B cell (primary cell): ENCODE results near the gene MSL3. TPM values are rescaled to one million over a fixed set of nuclear protein-coding genes. Genes with fewer than 3 reads are reported as not detected.

ENCODE experiments used
- ATAC-seq: fragments of 200-7000 bp; cut with Tn5 transposase; one replicate; pipeline ENCODE4 v1.10.0; 2021; ENCODE audit warnings: low read depth, mild to moderate bottlenecking, moderate number of reproducible peaks, moderate library complexity
- CTCF ChIA-PET: fragments of 350-600 bp; sonication (Branson Sonifier 250); formaldehyde crosslinking; loops from one replicate; lab custom pipeline; 2021; ENCODE audit warnings: antibody characterized with exemption, inconsistent platforms; lab: Charles Lee
- POLR2A ChIA-PET: fragments of 350-600 bp; sonication (Branson Sonifier 250); formaldehyde crosslinking; loops from one replicate; lab custom pipeline; 2021; ENCODE audit warnings: antibody characterized with exemption; lab: Charles Lee
- DNase-seq: peaks from one replicate; pipeline ENCODE4 v3.0.0; 2013
- H2AFZ ChIP-seq: 2 replicates; pipeline ENCODE4 v1.6.1; 2012; ENCODE audit warnings: mild to moderate bottlenecking, low read depth, low read length; ENCODE audit not compliant: insufficient read depth, poor library complexity, severe bottlenecking
- H3K27ac ChIP-seq, 2 donors: 1 replicate in 1 of 2; 2 replicates in 1 of 2; pipeline ENCODE4 v1.5.1; 2012 to 2013; ENCODE audit warnings: low read length in 2 of 2, mild to moderate bottlenecking in 2 of 2, moderate library complexity in 1 of 2
- H3K27me3 ChIP-seq, 4 experiments: fragments of 200-600 bp in 1 of 4; sonication (generic) in 1 of 4; replicated peaks in 1 of 4; 1 replicate in 2 of 4; 2 replicates in 2 of 4; pipeline versions ENCODE4 v1.6.1 to v1.7.0; 2013 to 2016; ENCODE audit warnings: low read length in 3 of 4, mild to moderate bottlenecking in 2 of 4, mixed read lengths in 1 of 4, moderate library complexity in 1 of 4; ENCODE audit not compliant: insufficient read depth in 4 of 4, control insufficient read depth in 3 of 4; ENCODE audit errors: control extremely low read depth in 1 of 4
- H3K36me3 ChIP-seq, 2 experiments: replicated peaks in 1 of 2; 1 replicate in 1 of 2; 2 replicates in 1 of 2; pipeline versions ENCODE4 v1.6.1 to v1.7.1; 2013; ENCODE audit warnings: low read length in 1 of 2; ENCODE audit not compliant: insufficient read depth in 2 of 2, control insufficient read depth in 1 of 2; ENCODE audit errors: control extremely low read depth in 1 of 2, extremely low read depth in 1 of 2
- H3K4me1 ChIP-seq, 2 donors: fragments of 200-600 bp in 1 of 2; sonication (generic) in 1 of 2; 1 replicate in 1 of 2; 2 replicates in 1 of 2; pipeline versions ENCODE4 v1.5.1 to v1.6.1; 2013 to 2017; ENCODE audit warnings: low read length in 2 of 2; ENCODE audit not compliant: control insufficient read depth in 2 of 2, insufficient read depth in 2 of 2
- H3K4me2 ChIP-seq: replicated peaks from 2 replicates; pipeline ENCODE3; 2012; ENCODE audit warnings: mild to moderate bottlenecking, low read depth, low read length; ENCODE audit not compliant: poor library complexity, severe bottlenecking
- H3K4me3 ChIP-seq, 5 experiments: fragments of 200-600 bp in 1 of 5; sonication (generic) in 1 of 5; 1 replicate in 3 of 5; 2 replicates in 2 of 5; pipeline versions ENCODE4 v1.5.1 to v1.7.0; 2011 to 2016; ENCODE audit warnings: low read length in 4 of 5, mild to moderate bottlenecking in 4 of 5, low read depth in 2 of 5, control low read depth in 1 of 5, moderate library complexity in 1 of 5; ENCODE audit not compliant: insufficient read depth in 1 of 5; ENCODE audit errors: control extremely low read depth in 1 of 5, extremely low read depth in 1 of 5
- H3K79me2 ChIP-seq: fragments of 200-600 bp; sonication (generic); one replicate; pipeline ENCODE4 v1.6.0; 2016; ENCODE audit warnings: low read length; ENCODE audit not compliant: control insufficient read depth, insufficient read depth
- H3K9ac ChIP-seq: fragments of 200-600 bp; sonication (generic); 2 replicates; pipeline ENCODE4 v1.6.1; 2017; ENCODE audit warnings: mild to moderate bottlenecking, low read length, moderate library complexity
- H3K9me3 ChIP-seq, 3 donors: one replicate each; pipeline versions ENCODE4 v1.6.1 to v1.7.1; 2013; ENCODE audit warnings: low read length in 2 of 3; ENCODE audit not compliant: control insufficient read depth in 2 of 3, insufficient read depth in 1 of 3; ENCODE audit errors: control extremely low read depth in 1 of 3
- H4K20me1 ChIP-seq: 2 replicates; pipeline ENCODE4 v1.6.0; 2012; ENCODE audit warnings: mild to moderate bottlenecking, low read length; ENCODE audit not compliant: insufficient read depth, control insufficient read depth, poor library complexity, severe bottlenecking
- H3K27ac Mint-ChIP-seq: one replicate; pipeline ENCODE4 v1.8.0; 2021; ENCODE audit warnings: mixed read lengths
- H3K27me3 Mint-ChIP-seq: one replicate; pipeline ENCODE4 v1.8.0; 2021; ENCODE audit warnings: mixed read lengths
- H3K4me1 Mint-ChIP-seq: one replicate; pipeline ENCODE4 v1.8.0; 2021; ENCODE audit warnings: mixed read lengths
- H3K4me3 Mint-ChIP-seq: one replicate; pipeline ENCODE4 v1.8.0; 2021; ENCODE audit warnings: mixed read lengths
- H3K9me3 Mint-ChIP-seq: one replicate; pipeline ENCODE4 v1.8.0; 2022; ENCODE audit warnings: mixed read lengths; ENCODE audit not compliant: insufficient read depth
- CTCF ChIP-seq: fragments of 200-600 bp; IDR thresholded peaks from one replicate; pipeline ENCODE4 v1.8.0; 2022; ENCODE audit warnings: antibody characterized with exemption, mild to moderate bottlenecking
- EZH2 ChIP-seq: IDR thresholded peaks from 2 replicates; pipeline ENCODE4 v1.6.1; 2012; ENCODE audit warnings: borderline replicate concordance, low read depth, mild to moderate bottlenecking, moderate library complexity, low read length; ENCODE audit not compliant: insufficient read depth, poor library complexity, severe bottlenecking
- WGBS: methylation state at CpG from one replicate; pipeline ENCODE4 v1.1.5; 2013; ENCODE audit warnings: missing lambda C conversion rate; ENCODE audit not compliant: insufficient coverage; 5-methylcytosine and 5-hydroxymethylcytosine counted together
- intact Hi-C: fragments of 100-400 bp; cut with micrococcal nuclease; formaldehyde crosslinking; loops from one replicate; pipeline ENCODE4 v1.10.0; 2022
- polyA plus RNA-seq: library from polyadenylated mRNA; depleted of rRNA; stranded (reverse); fragments of >200 nt; gene quantifications from 2 replicates; pipeline ENCODE4 v1.2.3, GENCODE V29; 2012
- total RNA-seq, 2 donors: library from RNA; stranded (reverse); fragments of 120-200 nt in 1 of 2; gene quantifications; 1 replicate in 1 of 2; 2 replicates in 1 of 2; pipeline versions ENCODE4 v1.2.3 to v1.2.4, GENCODE V29; 2013 to 2022

MSL3 gene
- total and polyA plus RNA-seq, 2 donors (not counting 1 experiment from before 2014, with no cell fraction given), result 76.3 to 88.7 TPM

- H3K4me1 Mint-ChIP-seq, result no peaks in the 10 kb centered on the region
- H3K4me3 Mint-ChIP-seq, result no peak overlapping the region
- ATAC-seq (no peak), DNase-seq (no peak)
- peaks cover 0 to 24% of the 10 kb centered on the region in 2 experiments for H3K36me3 ChIP-seq
- CTCF ChIA-PET, result interaction anchor here (1.3 to 1.9 kb wide), 2 partner anchors 8 to 9 kb away, joined by 3 to 7 read pairs; no protein-coding TSS in a partner anchor
- H3K4me3 ChIP-seq, result no peak overlapping the region
- 100% methylated on average over 1 of the region's 4 CpGs for WGBS
- no peaks in the 10 kb centered on the region for H3K27me3 ChIP-seq
- no peak overlapping the region for H3K4me2 ChIP-seq
- no peak overlapping the region for H3K9ac ChIP-seq
- H3K9me3 Mint-ChIP-seq, result no peaks in the 10 kb centered on the region
- H4K20me1 ChIP-seq, result no peaks in the 10 kb centered on the region
- H3K27me3 Mint-ChIP-seq, result no peaks in the 10 kb centered on the region
- intact Hi-C loops, result no loop called here
- H3K27ac ChIP-seq, result no peak overlapping the region
- TF ChIP-seq CTCF (no peak), EZH2 (no peak)
- H2AFZ ChIP-seq, result no peak overlapping the region
- H3K9me3 ChIP-seq, result no peaks in the 10 kb centered on the region
- no peak overlapping the region for H3K27ac Mint-ChIP-seq
- no peaks in the 10 kb centered on the region for H3K79me2 ChIP-seq
- no peaks in the 10 kb centered on the region for H3K4me1 ChIP-seq
- POLR2A ChIA-PET, result no interaction called here
Measured at GRCh38 chrX:11778230-11778629, 20.2 kb downstream of the MSL3 start.

GRCh38 chrX:11781133-11781532 lies 23.1 kb downstream of the MSL3 start:
- Mint-ChIP-seq H3K4me3 (no peak overlapping the region), H3K4me1 (no peaks in the 10 kb centered on the region), H3K9me3 (no peaks in the 10 kb centered on the region), H3K27ac (no peak overlapping the region), H3K27me3 (no peaks in the 10 kb centered on the region)
- Histone ChIP-seq H3K27me3 (no peaks in the 10 kb centered on the region), H3K79me2 (no peaks in the 10 kb centered on the region), H3K9me3 (no peaks in the 10 kb centered on the region), H3K4me2 (no peak overlapping the region), H3K27ac (no peak overlapping the region), H3K36me3 (peaks cover 0 to 4% of the 10 kb centered on the region in 2 experiments), H3K4me3 (no peak overlapping the region), H4K20me1 (no peaks in the 10 kb centered on the region), H2AFZ (no peak overlapping the region), H3K4me1 (no peaks in the 10 kb centered on the region), H3K9ac (no peak overlapping the region)
- ATAC-seq, result no peak
- WGBS, result 83% methylated on average over 1 of the region's 2 CpGs
- DNase-seq, result no peak
- ChIA-PET POLR2A (no interaction called here), CTCF (no interaction called here)
- intact Hi-C loops, result no loop called here
- no peak for TF ChIP-seq CTCF
